ENCODE measurements around the gene PSMG4. TPM values are rescaled to one million over a fixed set of nuclear protein-coding genes. Genes with fewer than 3 reads are reported as not detected.

The PSMG4 gene
- total RNA-seq, 1 donor from 2014 or later: 27.8 TPM

GRCh38 chr6:3287976-3288707, 29.4 kb downstream of the PSMG4 start:
- TF ChIP-seq CTCF (IDR thresholded peaks at IDR 0.05; ENCODE audit: unreplicated experiment): no peak
- peaks cover 4% of the 10 kb centered on the region for H3K4me1 Mint-ChIP-seq
- peaks cover 14% of the 10 kb centered on the region for H3K36me3 Mint-ChIP-seq
- DNase-seq (ENCODE audit: low spot score in 2 of 2, unreplicated experiment in 2 of 2): no peak
- no peaks in the 10 kb centered on the region for H3K9me3 Mint-ChIP-seq
- no peak overlapping the region for H3K4me3 Mint-ChIP-seq
- H3K27ac Mint-ChIP-seq: no peak overlapping the region
- no peaks in the 10 kb centered on the region for H3K27me3 Mint-ChIP-seq (ENCODE audit: low read depth)

DNA sequence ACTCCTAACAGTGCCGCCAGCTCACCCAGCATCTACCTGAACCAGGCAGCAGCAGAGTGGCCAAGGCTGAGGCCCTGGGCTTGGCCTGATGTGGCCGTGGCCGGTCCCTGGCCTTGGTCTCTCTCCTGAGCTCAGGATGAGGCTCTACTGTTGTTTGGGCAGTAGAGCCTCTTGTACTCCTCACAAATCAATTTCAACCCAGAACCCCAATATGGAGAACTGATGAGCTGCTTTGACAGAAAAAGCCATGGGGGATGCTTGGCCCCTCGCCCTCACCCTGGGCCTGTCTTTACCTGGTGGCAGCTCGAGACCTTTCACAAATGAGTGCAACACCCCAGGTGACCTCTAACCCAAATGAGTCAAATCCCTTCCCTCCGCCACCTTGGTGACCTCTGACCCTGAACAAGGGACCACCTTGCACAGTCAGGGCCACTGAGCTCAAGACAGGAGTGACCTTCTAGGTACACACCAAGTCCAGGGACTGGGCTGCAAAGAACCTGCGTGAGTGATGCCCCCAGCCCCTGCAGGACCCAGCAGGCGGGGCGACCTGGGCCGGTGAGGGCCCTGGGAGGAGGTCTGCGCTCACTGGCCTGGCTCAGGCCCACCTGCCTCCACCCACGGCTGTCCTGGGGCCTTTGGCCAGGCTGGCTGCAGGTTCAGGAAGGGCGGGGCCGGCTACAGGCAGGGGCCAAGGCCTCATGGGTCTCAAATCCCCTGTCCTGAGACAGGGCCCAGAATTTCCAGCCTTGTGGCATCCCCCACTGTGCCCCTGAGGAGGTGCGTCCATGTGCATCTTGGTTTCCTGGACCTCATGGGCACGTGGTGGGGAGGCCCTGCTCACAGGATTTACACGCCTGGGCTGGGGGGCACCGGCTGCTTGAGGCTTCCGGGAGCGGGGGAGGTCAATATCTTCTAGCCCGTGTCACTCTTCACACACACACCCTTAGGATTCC, 30.2 kb downstream of the PSMG4 start:
- H3K27ac Mint-ChIP-seq: no peak overlapping the region
- no peaks in the 10 kb centered on the region for H3K27me3 Mint-ChIP-seq (ENCODE audit: low read depth)
- no peaks in the 10 kb centered on the region for H3K9me3 Mint-ChIP-seq
- no peak overlapping the region for H3K4me3 Mint-ChIP-seq
- TF ChIP-seq CTCF (IDR thresholded peaks at IDR 0.05; ENCODE audit: unreplicated experiment): no peak
- H3K4me1 Mint-ChIP-seq: peaks cover 4% of the 10 kb centered on the region
- DNase-seq (ENCODE audit: low spot score in 2 of 2, unreplicated experiment in 2 of 2): no peak
- peaks cover 14% of the 10 kb centered on the region for H3K36me3 Mint-ChIP-seq

DNA sequence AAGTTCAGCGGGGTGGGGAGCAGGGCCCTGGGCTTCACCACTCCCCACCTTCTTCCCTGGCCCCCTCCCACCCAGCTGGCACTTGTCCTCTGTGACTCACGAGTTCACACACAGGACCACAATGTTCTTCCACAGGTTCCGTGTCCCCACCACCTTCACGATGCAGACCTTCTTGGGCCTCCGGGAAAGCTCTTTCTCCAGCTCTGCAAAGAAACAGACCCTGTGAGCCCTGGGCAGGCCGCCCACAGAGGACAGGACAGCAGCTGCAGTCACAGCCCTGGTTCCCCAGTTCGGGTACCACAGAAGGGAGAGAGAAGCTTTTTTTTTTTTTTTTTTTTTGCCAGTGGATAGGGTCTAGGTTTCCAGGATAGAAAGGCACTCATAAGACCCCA, 30.9 kb downstream of the PSMG4 start:
- TF ChIP-seq CTCF (IDR thresholded peaks at IDR 0.05; ENCODE audit: unreplicated experiment): no peak
- Mint-ChIP-seq H3K27me3 (ENCODE audit: low read depth) (no peaks in the 10 kb centered on the region), H3K4me1 (peaks cover 2% of the 10 kb centered on the region), H3K27ac (no peak overlapping the region), H3K36me3 (peaks cover 14% of the 10 kb centered on the region), H3K4me3 (no peak overlapping the region), H3K9me3 (no peaks in the 10 kb centered on the region)
- DNase-seq (ENCODE audit: low spot score in 2 of 2, unreplicated experiment in 2 of 2): no peak

DNA sequence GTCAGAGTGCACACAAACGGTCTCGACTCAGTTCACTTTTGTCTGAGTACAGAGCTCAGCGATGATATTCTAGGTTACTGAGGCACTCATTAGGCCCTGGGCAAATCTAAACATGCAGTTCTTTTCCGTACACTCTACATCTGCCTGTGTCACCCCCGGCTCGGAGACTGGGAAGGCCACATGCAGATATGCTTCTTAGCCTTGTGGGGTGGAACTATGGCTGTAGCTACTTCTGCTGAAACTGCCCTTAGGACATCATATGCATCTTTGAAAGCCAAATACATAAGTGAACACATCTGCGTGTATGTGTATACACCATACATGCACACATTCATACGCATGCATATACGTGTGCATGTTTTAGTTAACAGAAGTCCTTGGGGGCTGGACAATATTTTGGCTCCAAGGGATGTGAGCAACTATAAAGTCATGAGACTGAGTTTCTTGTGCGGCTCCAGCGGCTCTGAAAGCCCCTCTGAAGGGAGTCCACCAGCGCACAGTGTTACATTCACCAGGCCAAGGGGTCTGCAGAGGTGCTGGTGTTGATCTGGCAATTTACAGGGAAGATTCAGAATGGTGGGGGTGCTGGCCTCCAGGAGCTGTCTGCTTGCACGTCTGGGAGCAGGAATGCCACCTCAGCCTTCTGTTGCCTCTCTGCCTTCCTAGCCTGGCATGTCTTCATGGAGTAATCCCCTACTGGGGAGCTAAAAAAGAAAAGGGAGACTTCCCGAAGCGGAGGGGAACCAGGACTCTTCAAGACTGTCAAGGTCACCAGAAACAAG, 31.6 kb downstream of the PSMG4 start:
- H3K27ac Mint-ChIP-seq: no peak overlapping the region
- DNase-seq (ENCODE audit: low spot score in 2 of 2, unreplicated experiment in 2 of 2): no peak
- H3K4me1 Mint-ChIP-seq: no peaks in the 10 kb centered on the region
- TF ChIP-seq CTCF (IDR thresholded peaks at IDR 0.05; ENCODE audit: unreplicated experiment): no peak
- no peaks in the 10 kb centered on the region for H3K27me3 Mint-ChIP-seq (ENCODE audit: low read depth)
- no peaks in the 10 kb centered on the region for H3K9me3 Mint-ChIP-seq
- peaks cover 14% of the 10 kb centered on the region for H3K36me3 Mint-ChIP-seq
- H3K4me3 Mint-ChIP-seq: no peak overlapping the region

- DNase-seq (ENCODE audit: low spot score in 2 of 2, unreplicated experiment in 2 of 2): no peak
- Mint-ChIP-seq H3K9me3 (no peaks in the 10 kb centered on the region), H3K36me3 (peaks cover 11% of the 10 kb centered on the region), H3K4me3 (no peak overlapping the region), H3K4me1 (no peaks in the 10 kb centered on the region), H3K27ac (no peak overlapping the region), H3K27me3 (ENCODE audit: low read depth) (no peaks in the 10 kb centered on the region)
- no peak for TF ChIP-seq CTCF (IDR thresholded peaks at IDR 0.05; ENCODE audit: unreplicated experiment)
Measured at GRCh38 chr6:3290931-3291211, 32.1 kb downstream of the PSMG4 start.

All from mesothelial cell of epicardium (in vitro differentiated cells).